ENCODE results near the gene MIOX. TPM values are rescaled to one million over a fixed set of nuclear protein-coding genes. Genes with fewer than 3 reads are reported as not detected.
A peak's percentile ranks its signal among the peaks of the same experiment; 100 is the strongest.

The MIOX gene
- total and polyA plus RNA-seq, 2 of the 13 experiments (the other 11 are each of a cell fraction or from before 2014, with no cell fraction given), result 1.5 to 2.9 TPM

DNA sequence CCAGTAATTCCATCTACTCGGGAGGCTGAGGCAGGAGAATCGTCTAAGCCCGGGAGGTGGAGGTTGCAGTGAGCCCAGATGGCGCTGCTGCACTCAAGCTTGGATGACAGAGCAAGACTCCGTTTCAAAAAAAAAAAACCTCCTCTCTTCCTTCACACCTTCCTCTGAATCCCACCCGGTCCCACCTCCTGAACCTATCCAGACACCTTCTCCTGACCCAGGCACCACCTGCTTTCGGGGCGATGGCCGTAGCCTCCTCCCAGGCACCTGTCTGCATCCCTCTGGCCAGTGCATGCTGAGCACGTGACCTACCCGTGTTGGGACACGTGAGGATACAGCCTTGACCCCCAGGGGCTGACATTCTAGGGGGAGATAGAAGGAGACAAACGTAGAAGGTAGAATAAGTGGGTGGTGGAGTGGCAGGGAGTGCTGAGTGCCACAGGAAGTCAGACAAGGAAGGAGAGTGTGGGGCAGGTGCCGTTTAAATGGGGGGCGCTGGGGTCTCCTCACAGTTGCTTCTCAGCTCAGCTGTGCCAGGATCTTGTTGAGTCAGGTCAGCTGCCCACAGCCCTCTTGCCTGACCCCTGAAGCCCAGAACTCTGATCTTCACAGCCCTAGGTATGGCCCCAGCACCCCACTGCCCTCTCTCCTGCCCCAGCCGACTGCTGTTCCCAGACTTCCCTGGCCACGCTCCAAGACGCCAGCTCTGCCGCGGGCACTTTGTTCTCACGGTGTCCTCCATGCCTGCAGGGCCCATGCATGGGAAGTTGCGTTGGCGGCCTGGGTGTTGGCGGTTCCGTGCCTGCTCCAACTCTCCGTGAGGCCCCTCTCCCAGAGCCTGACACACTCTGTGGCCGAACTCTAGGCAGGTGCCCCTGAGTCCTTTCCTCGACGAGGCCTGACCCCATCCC lies 1.2 kb upstream of the MIOX start (continued):
- TF ChIP-seq, protein P1, sequence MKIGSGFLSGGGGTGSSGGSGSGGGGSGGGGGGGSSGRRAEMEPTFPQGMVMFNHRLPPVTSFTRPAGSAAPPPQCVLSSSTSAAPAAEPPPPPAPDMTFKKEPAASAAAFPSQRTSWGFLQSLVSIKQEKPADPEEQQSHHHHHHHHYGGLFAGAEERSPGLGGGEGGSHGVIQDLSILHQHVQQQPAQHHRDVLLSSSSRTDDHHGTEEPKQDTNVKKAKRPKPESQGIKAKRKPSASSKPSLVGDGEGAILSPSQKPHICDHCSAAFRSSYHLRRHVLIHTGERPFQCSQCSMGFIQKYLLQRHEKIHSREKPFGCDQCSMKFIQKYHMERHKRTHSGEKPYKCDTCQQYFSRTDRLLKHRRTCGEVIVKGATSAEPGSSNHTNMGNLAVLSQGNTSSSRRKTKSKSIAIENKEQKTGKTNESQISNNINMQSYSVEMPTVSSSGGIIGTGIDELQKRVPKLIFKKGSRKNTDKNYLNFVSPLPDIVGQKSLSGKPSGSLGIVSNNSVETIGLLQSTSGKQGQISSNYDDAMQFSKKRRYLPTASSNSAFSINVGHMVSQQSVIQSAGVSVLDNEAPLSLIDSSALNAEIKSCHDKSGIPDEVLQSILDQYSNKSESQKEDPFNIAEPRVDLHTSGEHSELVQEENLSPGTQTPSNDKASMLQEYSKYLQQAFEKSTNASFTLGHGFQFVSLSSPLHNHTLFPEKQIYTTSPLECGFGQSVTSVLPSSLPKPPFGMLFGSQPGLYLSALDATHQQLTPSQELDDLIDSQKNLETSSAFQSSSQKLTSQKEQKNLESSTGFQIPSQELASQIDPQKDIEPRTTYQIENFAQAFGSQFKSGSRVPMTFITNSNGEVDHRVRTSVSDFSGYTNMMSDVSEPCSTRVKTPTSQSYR (CRISPR knock-in tag; IDR thresholded peaks at IDR 0.05; ENCODE audit: borderline replicate concordance), result peak; percentile 42
- TF ChIP-seq, protein P2, sequence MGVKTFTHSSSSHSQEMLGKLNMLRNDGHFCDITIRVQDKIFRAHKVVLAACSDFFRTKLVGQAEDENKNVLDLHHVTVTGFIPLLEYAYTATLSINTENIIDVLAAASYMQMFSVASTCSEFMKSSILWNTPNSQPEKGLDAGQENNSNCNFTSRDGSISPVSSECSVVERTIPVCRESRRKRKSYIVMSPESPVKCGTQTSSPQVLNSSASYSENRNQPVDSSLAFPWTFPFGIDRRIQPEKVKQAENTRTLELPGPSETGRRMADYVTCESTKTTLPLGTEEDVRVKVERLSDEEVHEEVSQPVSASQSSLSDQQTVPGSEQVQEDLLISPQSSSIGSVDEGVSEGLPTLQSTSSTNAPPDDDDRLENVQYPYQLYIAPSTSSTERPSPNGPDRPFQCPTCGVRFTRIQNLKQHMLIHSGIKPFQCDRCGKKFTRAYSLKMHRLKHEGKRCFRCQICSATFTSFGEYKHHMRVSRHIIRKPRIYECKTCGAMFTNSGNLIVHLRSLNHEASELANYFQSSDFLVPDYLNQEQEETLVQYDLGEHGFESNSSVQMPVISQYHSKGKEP (CRISPR knock-in tag; IDR thresholded peaks at IDR 0.05), result no peak
- TF ChIP-seq YEATS2 (CRISPR knock-in tag; IDR thresholded peaks at IDR 0.05; ENCODE audit: borderline replicate concordance), result peak; percentile 27; the same call in 1 of the 2 replicates
- TF ChIP-seq AHR (CRISPR knock-in tag; IDR thresholded peaks at IDR 0.05), result 0 out of 2 replicates have a peak, but pooled peaks have one; percentile 38
- TF ChIP-seq, protein P3, sequence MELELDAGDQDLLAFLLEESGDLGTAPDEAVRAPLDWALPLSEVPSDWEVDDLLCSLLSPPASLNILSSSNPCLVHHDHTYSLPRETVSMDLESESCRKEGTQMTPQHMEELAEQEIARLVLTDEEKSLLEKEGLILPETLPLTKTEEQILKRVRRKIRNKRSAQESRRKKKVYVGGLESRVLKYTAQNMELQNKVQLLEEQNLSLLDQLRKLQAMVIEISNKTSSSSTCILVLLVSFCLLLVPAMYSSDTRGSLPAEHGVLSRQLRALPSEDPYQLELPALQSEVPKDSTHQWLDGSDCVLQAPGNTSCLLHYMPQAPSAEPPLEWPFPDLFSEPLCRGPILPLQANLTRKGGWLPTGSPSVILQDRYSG (CRISPR knock-in tag; IDR thresholded peaks at IDR 0.05), result peak; percentile 31; the same call in 1 of the 2 replicates
- no peak for TF ChIP-seq POGZ (CRISPR knock-in tag; IDR thresholded peaks at IDR 0.05)
- TF ChIP-seq SNRNP70 (IDR thresholded peaks at IDR 0.05; ENCODE audit: low read depth, low read length), result no peak
- TF ChIP-seq, protein P4, sequence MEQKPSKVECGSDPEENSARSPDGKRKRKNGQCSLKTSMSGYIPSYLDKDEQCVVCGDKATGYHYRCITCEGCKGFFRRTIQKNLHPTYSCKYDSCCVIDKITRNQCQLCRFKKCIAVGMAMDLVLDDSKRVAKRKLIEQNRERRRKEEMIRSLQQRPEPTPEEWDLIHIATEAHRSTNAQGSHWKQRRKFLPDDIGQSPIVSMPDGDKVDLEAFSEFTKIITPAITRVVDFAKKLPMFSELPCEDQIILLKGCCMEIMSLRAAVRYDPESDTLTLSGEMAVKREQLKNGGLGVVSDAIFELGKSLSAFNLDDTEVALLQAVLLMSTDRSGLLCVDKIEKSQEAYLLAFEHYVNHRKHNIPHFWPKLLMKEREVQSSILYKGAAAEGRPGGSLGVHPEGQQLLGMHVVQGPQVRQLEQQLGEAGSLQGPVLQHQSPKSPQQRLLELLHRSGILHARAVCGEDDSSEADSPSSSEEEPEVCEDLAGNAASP (CRISPR knock-in tag; IDR thresholded peaks at IDR 0.05; ENCODE audit: borderline replicate concordance), result peak; percentile 77; the same call in 1 of the 2 replicates
- peak; percentile 24; the same call in 1 of the 2 replicates for TF ChIP-seq MIER3 (CRISPR knock-in tag; IDR thresholded peaks at IDR 0.05; ENCODE audit: borderline replicate concordance)
- no peak for TF ChIP-seq ZSCAN20 (CRISPR knock-in tag; IDR thresholded peaks at IDR 0.05; ENCODE audit: borderline replicate concordance)
- TF ChIP-seq RELA (CRISPR knock-in tag; IDR thresholded peaks at IDR 0.05), result no peak
- TF ChIP-seq, protein P5, sequence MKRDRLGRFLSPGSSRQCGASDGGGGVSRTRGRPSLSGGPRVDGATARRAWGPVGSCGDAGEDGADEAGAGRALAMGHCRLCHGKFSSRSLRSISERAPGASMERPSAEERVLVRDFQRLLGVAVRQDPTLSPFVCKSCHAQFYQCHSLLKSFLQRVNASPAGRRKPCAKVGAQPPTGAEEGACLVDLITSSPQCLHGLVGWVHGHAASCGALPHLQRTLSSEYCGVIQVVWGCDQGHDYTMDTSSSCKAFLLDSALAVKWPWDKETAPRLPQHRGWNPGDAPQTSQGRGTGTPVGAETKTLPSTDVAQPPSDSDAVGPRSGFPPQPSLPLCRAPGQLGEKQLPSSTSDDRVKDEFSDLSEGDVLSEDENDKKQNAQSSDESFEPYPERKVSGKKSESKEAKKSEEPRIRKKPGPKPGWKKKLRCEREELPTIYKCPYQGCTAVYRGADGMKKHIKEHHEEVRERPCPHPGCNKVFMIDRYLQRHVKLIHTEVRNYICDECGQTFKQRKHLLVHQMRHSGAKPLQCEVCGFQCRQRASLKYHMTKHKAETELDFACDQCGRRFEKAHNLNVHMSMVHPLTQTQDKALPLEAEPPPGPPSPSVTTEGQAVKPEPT (CRISPR knock-in tag; IDR thresholded peaks at IDR 0.05; ENCODE audit: low read depth), result no peak
- TF ChIP-seq HMG20A (CRISPR knock-in tag; IDR thresholded peaks at IDR 0.05; ENCODE audit: borderline replicate concordance), result no peak
- TF ChIP-seq, protein P6, sequence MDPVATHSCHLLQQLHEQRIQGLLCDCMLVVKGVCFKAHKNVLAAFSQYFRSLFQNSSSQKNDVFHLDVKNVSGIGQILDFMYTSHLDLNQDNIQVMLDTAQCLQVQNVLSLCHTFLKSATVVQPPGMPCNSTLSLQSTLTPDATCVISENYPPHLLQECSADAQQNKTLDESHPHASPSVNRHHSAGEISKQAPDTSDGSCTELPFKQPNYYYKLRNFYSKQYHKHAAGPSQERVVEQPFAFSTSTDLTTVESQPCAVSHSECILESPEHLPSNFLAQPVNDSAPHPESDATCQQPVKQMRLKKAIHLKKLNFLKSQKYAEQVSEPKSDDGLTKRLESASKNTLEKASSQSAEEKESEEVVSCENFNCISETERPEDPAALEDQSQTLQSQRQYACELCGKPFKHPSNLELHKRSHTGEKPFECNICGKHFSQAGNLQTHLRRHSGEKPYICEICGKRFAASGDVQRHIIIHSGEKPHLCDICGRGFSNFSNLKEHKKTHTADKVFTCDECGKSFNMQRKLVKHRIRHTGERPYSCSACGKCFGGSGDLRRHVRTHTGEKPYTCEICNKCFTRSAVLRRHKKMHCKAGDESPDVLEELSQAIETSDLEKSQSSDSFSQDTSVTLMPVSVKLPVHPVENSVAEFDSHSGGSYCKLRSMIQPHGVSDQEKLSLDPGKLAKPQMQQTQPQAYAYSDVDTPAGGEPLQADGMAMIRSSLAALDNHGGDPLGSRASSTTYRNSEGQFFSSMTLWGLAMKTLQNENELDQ (CRISPR knock-in tag; IDR thresholded peaks at IDR 0.05; ENCODE audit: borderline replicate concordance), result no peak
- TF ChIP-seq ZNF543 (CRISPR knock-in tag; IDR thresholded peaks at IDR 0.05), result peak; percentile 61
- no peak for TF ChIP-seq MTA3 (CRISPR knock-in tag; IDR thresholded peaks at IDR 0.05)
- TF ChIP-seq NFYC (CRISPR knock-in tag; IDR thresholded peaks at IDR 0.05), result 0 out of 2 replicates have a peak, but pooled peaks have one; percentile 25
